Osteocyte (in vitro differentiated cells): ENCODE results near the gene IL1RAPL2. TPM values are rescaled to one million over a fixed set of nuclear protein-coding genes. Genes with fewer than 3 reads are reported as not detected.

Experiments
- DNase-seq: peaks from one replicate; pipeline ENCODE4 v3.0.0; 2021; ENCODE audit warnings: mixed read lengths; ENCODE audit not compliant: unreplicated experiment; ENCODE audit errors: extremely low spot score
- H3K27ac Mint-ChIP-seq: one replicate; pipeline ENCODE4 v1.8.0; 2021; ENCODE audit warnings: mild to moderate bottlenecking, mixed read lengths; ENCODE audit not compliant: unreplicated experiment
- H3K27me3 Mint-ChIP-seq: one replicate; pipeline ENCODE4 v1.8.0; 2021; ENCODE audit warnings: mixed read lengths; ENCODE audit not compliant: unreplicated experiment
- H3K36me3 Mint-ChIP-seq: one replicate; pipeline ENCODE4 v1.8.0; 2021; ENCODE audit warnings: mixed read lengths; ENCODE audit not compliant: unreplicated experiment
- H3K4me1 Mint-ChIP-seq: one replicate; pipeline ENCODE4 v1.8.0; 2021; ENCODE audit warnings: mixed read lengths; ENCODE audit not compliant: unreplicated experiment
- H3K4me3 Mint-ChIP-seq: one replicate; pipeline ENCODE4 v1.8.0; 2021; ENCODE audit warnings: mild to moderate bottlenecking, moderate library complexity, mixed read lengths; ENCODE audit not compliant: unreplicated experiment
- H3K9me3 Mint-ChIP-seq: one replicate; pipeline ENCODE4 v1.8.0; 2021; ENCODE audit warnings: mixed read lengths; ENCODE audit not compliant: unreplicated experiment
- total RNA-seq: library from RNA; stranded (reverse); gene quantifications from 2 replicates; pipeline ENCODE4 v1.2.1, GENCODE V29; 2021
- TF ChIP-seq, protein P1 (sequence below): fragments of 200-600 bp; sonication (generic); IDR thresholded peaks from 2 replicates; pipeline ENCODE4 v1.5.0; 2021; ENCODE audit warnings: antibody characterized with exemption, mild to moderate bottlenecking, moderate library complexity

IL1RAPL2 gene
- total RNA-seq, 1 donor from 2014 or later = not detected

DNA sequence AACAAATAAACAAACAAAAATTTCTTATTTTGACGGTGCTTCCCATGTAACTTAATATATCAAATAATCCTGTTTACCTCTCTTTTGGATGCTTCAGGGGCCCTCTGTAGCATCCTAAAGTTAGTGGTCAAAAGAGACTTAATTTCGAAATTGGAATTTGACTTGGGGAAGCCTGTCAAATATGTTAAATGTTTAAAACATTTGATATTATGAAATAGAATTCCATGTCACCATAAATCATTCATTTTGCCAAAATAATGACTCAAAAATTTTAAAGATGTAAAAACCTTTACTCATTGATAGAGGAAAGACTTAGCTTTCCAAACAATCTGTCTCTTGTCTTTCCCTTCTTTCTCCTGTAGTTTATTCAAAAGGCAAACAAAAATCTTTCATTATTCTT, 675.1 kb downstream of the IL1RAPL2 start:
- no peaks in the 10 kb centered on the region for H3K27me3 Mint-ChIP-seq
- H3K36me3 Mint-ChIP-seq = no peaks in the 10 kb centered on the region
- no peaks in the 10 kb centered on the region for H3K4me1 Mint-ChIP-seq

DNA sequence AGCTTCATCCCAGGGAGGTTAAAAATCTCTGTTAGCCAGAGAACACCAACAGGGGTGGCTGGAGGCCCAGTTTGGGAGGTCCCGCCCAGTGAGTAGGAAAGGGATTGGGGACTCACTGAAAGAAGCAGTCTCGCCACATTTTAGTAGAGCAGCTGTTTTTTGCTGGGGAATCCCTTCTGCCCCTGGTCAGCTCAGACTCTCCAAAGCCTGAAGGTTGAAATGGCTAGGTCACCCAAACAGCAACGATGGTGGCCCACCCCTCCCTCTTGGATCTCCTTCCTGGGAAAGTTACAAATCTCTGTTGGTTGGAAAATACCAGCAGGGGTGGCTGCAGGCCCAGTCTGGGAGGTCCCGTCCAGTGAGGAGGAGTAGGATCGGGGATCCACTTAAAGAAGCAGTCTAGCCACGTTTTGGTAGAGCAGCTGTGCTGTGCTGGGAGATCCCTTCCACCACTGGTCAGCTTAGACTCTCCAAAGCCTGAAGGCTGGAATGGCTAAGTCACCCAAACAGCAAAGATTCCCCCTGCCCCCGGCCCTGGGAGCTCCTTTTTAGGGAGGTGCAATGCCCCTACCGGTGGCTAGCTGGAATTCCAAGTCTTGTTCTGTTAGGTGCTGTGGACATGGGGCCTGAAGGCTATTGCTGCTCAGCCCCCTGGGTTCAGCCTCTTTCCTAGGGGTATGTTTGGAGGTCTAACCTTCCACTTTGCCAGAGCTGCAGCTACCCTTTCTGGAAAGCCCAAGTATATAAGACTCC, 694.5 kb downstream of the IL1RAPL2 start:
- no peak overlapping the region for H3K4me3 Mint-ChIP-seq
- H3K4me1 Mint-ChIP-seq = peaks cover 14% of the 10 kb centered on the region
- peaks cover 11% of the 10 kb centered on the region for H3K27me3 Mint-ChIP-seq
- no peak overlapping the region for H3K27ac Mint-ChIP-seq
- H3K36me3 Mint-ChIP-seq = no peaks in the 10 kb centered on the region
- peaks cover 18% of the 10 kb centered on the region for H3K9me3 Mint-ChIP-seq
- TF ChIP-seq, protein P1, sequence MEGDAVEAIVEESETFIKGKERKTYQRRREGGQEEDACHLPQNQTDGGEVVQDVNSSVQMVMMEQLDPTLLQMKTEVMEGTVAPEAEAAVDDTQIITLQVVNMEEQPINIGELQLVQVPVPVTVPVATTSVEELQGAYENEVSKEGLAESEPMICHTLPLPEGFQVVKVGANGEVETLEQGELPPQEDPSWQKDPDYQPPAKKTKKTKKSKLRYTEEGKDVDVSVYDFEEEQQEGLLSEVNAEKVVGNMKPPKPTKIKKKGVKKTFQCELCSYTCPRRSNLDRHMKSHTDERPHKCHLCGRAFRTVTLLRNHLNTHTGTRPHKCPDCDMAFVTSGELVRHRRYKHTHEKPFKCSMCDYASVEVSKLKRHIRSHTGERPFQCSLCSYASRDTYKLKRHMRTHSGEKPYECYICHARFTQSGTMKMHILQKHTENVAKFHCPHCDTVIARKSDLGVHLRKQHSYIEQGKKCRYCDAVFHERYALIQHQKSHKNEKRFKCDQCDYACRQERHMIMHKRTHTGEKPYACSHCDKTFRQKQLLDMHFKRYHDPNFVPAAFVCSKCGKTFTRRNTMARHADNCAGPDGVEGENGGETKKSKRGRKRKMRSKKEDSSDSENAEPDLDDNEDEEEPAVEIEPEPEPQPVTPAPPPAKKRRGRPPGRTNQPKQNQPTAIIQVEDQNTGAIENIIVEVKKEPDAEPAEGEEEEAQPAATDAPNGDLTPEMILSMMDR = no peak
- DNase-seq = no peak

More for the DNA sequence above, 675.1 kb downstream of the IL1RAPL2 start:
- TF ChIP-seq, protein P1 = no peak
- Mint-ChIP-seq H3K9me3 (peaks cover 4% of the 10 kb centered on the region), H3K4me3 (no peak overlapping the region), H3K27ac (no peak overlapping the region)
- no peak for DNase-seq

DNA sequence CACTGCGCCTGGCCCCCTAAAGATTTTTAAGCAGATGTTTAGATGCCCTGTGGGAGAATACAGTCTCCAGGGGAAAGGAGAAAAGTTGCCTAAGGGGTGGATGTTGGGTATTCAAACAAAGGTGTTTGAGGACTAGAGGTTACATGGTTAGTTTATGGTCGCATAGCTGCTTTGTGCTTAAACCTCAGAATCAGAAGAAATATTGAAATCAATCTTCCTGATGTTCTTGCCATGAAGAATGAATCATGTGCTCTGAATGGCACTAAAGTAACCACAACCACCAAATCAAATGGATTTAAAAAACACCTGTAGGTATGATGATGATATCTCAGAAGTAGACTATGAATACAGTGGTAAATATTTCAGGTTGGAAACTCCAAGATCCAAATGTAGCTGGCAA, 697.2 kb downstream of the IL1RAPL2 start:
- no peak overlapping the region for H3K27ac Mint-ChIP-seq
- H3K27me3 Mint-ChIP-seq = peaks cover 4% of the 10 kb centered on the region
- DNase-seq = no peak
- TF ChIP-seq, protein P1 = no peak
- H3K4me3 Mint-ChIP-seq = no peak overlapping the region
- peaks cover 15% of the 10 kb centered on the region for H3K4me1 Mint-ChIP-seq
- H3K36me3 Mint-ChIP-seq = no peaks in the 10 kb centered on the region
- H3K9me3 Mint-ChIP-seq = peaks cover 8% of the 10 kb centered on the region

DNA sequence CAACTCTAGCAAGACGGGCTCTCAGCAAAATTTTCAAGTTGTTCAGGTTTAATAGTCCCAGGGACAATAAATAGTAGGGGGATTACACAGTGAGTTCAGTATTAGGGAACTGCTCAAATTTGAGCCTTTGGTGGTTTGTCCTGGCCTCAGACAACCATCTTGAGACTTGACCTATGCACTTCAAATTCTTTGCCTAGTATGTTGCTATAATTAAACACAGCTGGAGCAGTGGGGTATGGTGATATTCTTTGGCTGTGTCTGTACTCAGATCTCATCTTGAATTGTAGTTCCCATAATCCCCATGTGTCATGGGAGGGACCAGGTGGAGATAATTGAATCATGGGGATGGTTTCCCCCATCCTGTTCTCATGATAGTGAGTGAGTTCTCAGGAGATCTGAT, 697.8 kb downstream of the IL1RAPL2 start:
- Mint-ChIP-seq H3K4me3 (no peak overlapping the region), H3K9me3 (peaks cover 5% of the 10 kb centered on the region), H3K27ac (no peak overlapping the region), H3K36me3 (no peaks in the 10 kb centered on the region), H3K4me1 (peaks cover 15% of the 10 kb centered on the region), H3K27me3 (peaks cover 2% of the 10 kb centered on the region)
- TF ChIP-seq, protein P1 = no peak
- no peak for DNase-seq

- peaks cover 5% of the 10 kb centered on the region for H3K9me3 Mint-ChIP-seq
- no peaks in the 10 kb centered on the region for H3K36me3 Mint-ChIP-seq
- H3K27me3 Mint-ChIP-seq = no peaks in the 10 kb centered on the region
- peaks cover 15% of the 10 kb centered on the region for H3K4me1 Mint-ChIP-seq
- no peak overlapping the region for H3K27ac Mint-ChIP-seq
- no peak for DNase-seq
- TF ChIP-seq, protein P1 = no peak
- no peak overlapping the region for H3K4me3 Mint-ChIP-seq
Measured at GRCh38 chrX:105265093-105265492, 699.1 kb downstream of the IL1RAPL2 start.
